H54 (cell line): ENCODE results near the gene DHX29.

Experiments used
- DNase-seq: peaks from one replicate; pipeline ENCODE4 v3.0.0; 2011; ENCODE audit warnings: low spot score, mixed read lengths; ENCODE audit not compliant: insufficient read length
- FAIRE-seq: peaks from 3 replicates; lab custom pipeline; 2011; peaks lifted over from hg19 to GRCh38; lab: Jason Lieb, UNC
- POLR2A ChIP-seq: IDR thresholded peaks from 2 replicates; pipeline ENCODE4 v1.6.1; 2011; ENCODE audit warnings: low read depth, mild to moderate bottlenecking, low read length

DHX29 gene

GRCh38 chr5:55220433-55221185 is 86.9 kb downstream of the DHX29 start:
- no peak for TF ChIP-seq POLR2A
- FAIRE-seq (no peak), DNase-seq (no peak)

GRCh38 chr5:55219770-55220169 is 87.7 kb downstream of the DHX29 start:
- no peak for DNase-seq
- no peak for FAIRE-seq

GRCh38 chr5:55218967-55219366 is 88.5 kb downstream of the DHX29 start:
- DNase-seq (no peak), FAIRE-seq (no peak)
- no peak for TF ChIP-seq POLR2A

More at GRCh38 chr5:55219770-55220169, 87.7 kb downstream of the DHX29 start:
- TF ChIP-seq POLR2A: no peak

- DNase-seq (no peak), FAIRE-seq (no peak)
- no peak for TF ChIP-seq POLR2A
Measured at GRCh38 chr5:55211184-55211874, 96.2 kb downstream of the DHX29 start.
